Measurements from ENCODE around the gene OR4M1. TPM values are rescaled to one million over a fixed set of nuclear protein-coding genes. Genes with fewer than 3 reads are reported as not detected.
"Not testable (repeated sequence)": the region's sequence is repeated elsewhere in the genome, so short reads cannot be mapped to it uniquely, and the experiment has no call there.

Gene OR4M1, protein sequence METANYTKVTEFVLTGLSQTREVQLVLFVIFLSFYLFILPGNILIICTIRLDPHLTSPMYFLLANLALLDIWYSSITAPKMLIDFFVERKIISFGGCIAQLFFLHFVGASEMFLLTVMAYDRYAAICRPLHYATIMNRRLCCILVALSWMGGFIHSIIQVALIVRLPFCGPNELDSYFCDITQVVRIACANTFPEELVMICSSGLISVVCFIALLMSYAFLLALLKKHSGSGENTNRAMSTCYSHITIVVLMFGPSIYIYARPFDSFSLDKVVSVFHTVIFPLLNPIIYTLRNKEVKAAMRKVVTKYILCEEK
- polyA plus RNA-seq (2012; ENCODE audit: low read depth, missing spikeins): not detected

DNA sequence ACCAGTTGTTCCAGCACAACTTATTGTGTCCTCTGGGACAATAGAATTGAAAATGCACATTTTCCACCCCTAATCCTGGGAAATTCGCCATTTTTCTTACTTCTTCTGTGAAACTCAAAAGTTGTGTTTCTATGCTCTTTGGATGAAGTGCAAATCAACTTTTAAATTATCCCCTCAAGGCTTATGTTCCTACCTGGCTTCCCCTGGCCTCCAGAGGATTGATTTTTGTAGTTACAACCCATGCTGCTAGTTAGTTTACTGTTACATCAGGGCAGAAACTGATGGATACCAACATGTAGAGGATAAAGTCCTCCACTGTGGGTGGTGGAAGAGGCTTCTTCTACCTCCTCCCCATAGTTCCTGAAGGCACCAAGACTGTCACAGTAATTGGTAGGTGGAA, at the start of gene OR4M1:
Gene OR4M1 (plus strand): TSS at position 301 of the 400 bp plus-strand sequence. CDS start 6,819 bp downstream, outside the sequence.
- not testable (repeated sequence) for DNase-seq (ENCODE audit: insufficient read length, low spot score); FAIRE-seq

DNA sequence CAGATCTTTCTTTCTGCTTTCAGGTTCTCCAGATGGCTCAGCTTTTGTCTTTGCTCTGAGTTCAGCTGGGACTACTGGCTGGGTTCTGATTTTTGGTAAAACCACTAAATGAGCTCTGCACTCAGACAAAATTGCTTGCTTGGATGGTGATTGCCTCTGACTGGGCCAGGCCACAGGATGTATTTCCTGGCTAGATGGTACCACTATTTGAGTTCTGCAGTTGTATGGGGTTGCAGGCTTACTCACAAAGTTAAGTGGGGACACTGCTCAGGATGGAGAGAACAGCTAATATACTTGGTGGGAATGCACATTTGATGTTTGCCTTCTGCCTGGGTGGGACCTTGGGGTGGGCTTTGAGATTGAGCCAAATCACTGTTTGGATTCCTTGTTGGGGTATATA, 43.9 kb upstream of the OR4M1 start:
- FAIRE-seq: no peak
- TF ChIP-seq SPI1 (IDR thresholded peaks at IDR 0.05; ENCODE audit: low read depth, low read length) (no peak), POU2F2 (IDR thresholded peaks at IDR 0.05; ENCODE audit: low read depth, low read length) (no peak), PAX5 (IDR thresholded peaks at IDR 0.05; ENCODE audit: insufficient read depth, low read length, severe bottlenecking) (no peak), POLR2AphosphoS5 (IDR thresholded peaks at IDR 0.05; ENCODE audit: low read depth, low read length) (no peak), TAF1 (IDR thresholded peaks at IDR 0.05; ENCODE audit: low read depth, low read length) (no peak), POLR2A (IDR thresholded peaks at IDR 0.05; ENCODE audit: low read depth, low read length) (no peak)

DNA sequence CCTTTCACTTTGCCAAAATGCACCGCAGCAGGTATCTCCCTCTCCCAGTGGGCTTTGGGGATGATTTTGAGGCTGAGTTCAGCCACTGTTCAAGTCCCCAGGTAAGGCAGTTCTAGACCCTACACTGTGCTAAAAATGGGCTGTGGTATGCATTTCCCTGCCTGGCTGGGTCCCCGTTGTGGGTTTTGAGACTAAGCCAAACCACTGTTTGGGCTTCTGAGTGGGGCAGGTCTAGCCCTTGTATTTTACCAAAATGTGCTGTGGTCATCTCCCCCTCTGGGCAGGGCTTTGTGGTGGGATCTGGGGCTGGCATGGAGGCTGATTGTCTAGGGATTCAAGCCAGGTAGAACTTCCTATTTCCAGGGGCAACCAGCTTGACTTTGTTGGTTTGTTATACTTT, 43.5 kb upstream of the OR4M1 start:
- no peak for FAIRE-seq
- TF ChIP-seq POLR2AphosphoS5 (IDR thresholded peaks at IDR 0.05; ENCODE audit: low read depth, low read length) (no peak), POU2F2 (IDR thresholded peaks at IDR 0.05; ENCODE audit: low read depth, low read length) (no peak), PAX5 (IDR thresholded peaks at IDR 0.05; ENCODE audit: insufficient read depth, low read length, severe bottlenecking) (no peak), SPI1 (IDR thresholded peaks at IDR 0.05; ENCODE audit: low read depth, low read length) (no peak), POLR2A (IDR thresholded peaks at IDR 0.05; ENCODE audit: low read depth, low read length) (no peak), TAF1 (IDR thresholded peaks at IDR 0.05; ENCODE audit: low read depth, low read length) (no peak)
- DNase-seq (ENCODE audit: insufficient read length, low spot score): no peak

More for the DNA sequence above, 43.9 kb upstream of the OR4M1 start:
- no peak for DNase-seq (ENCODE audit: insufficient read length, low spot score)

DNA sequence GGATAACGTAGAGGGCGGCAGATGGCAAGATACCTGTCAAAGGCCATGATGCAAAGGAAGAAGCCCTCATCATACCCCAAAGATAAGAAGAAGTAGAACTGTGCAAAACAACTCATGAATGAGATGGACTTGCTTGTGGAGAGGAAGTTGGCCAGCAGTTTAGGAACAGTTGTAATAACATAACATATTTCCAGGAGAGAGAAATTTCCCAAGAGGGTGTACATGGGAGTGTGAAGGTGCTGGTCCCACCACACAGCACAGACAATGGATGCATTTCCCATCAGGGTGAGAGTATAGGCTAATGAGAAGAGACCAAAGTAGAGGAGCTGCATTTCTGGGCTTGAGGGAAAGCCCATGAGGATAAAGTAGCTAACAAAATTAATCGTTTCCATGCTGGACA, 39.4 kb upstream of the OR4M1 start:
- not testable (repeated sequence) for FAIRE-seq; DNase-seq (ENCODE audit: insufficient read length, low spot score)

DNA sequence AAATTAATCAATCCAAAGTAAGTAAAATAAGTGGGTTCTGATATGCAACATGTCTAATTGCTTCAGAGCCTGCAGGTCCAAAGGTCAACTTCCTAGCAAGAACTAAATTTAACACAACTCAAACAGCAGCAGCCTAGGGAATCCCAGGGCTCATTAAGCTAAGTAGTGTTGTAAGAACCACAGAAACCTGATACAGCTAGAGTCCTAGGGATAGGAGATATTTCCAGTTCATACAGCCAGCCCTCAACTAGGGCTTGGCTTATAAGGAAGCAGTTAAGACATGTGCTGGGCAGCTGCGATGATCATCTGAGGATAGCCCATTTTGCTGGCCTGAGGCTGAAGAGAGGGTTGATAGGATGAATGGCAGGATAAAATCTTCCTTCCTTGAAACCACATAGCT, 30.0 kb upstream of the OR4M1 start, which contains the start of gene OR4Q3:
Gene OR4Q3 (plus strand): TSS at position 316 of the 400 bp plus-strand sequence.
- TF ChIP-seq SPI1 (IDR thresholded peaks at IDR 0.05; ENCODE audit: low read depth, low read length) (no peak), POU2F2 (IDR thresholded peaks at IDR 0.05; ENCODE audit: low read depth, low read length) (no peak)
- no peak for FAIRE-seq
- DNase-seq (ENCODE audit: insufficient read length, low spot score): no peak

DNA sequence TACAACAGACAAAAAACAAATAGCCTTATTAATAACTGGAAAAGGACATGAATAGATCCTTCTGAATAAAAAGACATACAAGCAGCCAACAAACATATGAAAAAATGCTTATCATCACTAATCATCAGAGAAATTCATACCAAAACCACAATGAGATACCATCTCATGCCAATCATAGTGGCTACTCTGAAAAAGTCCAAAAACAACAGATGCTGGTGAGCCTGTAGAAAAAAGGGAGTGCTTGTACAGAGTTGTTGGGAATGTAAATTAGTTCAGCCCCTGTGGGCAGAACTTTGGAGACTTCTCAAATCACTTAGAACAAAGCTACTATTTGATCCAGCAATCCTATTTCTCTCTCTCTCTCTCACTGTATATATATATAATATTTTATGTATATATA, 21.0 kb upstream of the OR4M1 start:
- FAIRE-seq; DNase-seq (ENCODE audit: insufficient read length, low spot score): not testable (repeated sequence)

DNA sequence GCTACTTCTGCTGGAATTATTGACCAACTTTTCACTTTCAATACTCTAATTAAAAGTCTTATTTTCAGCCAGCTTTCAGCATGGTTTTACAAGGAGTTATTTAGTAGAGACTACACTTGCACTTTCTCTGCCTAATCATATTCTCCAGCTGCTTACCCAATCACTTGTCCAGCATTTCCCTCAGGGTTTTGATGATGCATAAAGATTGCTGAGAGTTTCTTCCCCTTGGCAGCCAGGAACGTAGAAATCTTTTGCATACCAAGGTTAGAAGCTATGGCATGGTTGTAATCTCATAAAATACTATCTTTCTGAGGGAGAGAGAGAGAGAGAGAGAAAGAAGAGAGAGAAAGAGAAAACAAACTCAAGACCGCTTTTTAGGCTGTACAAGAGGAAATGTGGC, 19.1 kb upstream of the OR4M1 start:
- DNase-seq (ENCODE audit: insufficient read length, low spot score) (no peak), FAIRE-seq (no peak)
- TF ChIP-seq POLR2AphosphoS5 (IDR thresholded peaks at IDR 0.05; ENCODE audit: low read depth, low read length): no peak
- no peak for TF ChIP-seq TAF1 (IDR thresholded peaks at IDR 0.05; ENCODE audit: low read depth, low read length)
- TF ChIP-seq PAX5 (IDR thresholded peaks at IDR 0.05; ENCODE audit: insufficient read depth, low read length, severe bottlenecking): no peak
- no peak for TF ChIP-seq SPI1 (IDR thresholded peaks at IDR 0.05; ENCODE audit: low read depth, low read length)
- TF ChIP-seq POU2F2 (IDR thresholded peaks at IDR 0.05; ENCODE audit: low read depth, low read length): no peak

DNA sequence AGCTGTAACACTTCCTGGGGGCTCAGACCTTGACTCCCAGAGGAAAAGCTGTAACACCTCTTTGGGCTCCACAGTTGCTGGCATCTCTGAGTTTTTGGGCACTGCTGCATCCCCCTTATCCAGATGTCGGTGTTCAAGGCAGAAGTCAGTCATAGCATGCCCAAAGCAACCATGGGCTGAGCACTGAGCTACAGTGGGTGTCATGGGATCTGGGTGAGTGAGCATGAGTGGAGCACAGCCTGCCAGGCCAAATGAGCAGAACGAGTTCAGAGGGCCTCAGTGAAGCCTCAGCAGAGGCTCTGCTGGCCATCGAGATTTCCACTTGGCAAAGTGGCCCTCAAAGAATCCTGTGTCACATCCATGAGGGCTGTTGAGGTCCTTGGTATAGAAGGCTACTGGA, 1.8 kb upstream of the OR4M1 start:
- DNase-seq (ENCODE audit: insufficient read length, low spot score); FAIRE-seq: not testable (repeated sequence)

DNA sequence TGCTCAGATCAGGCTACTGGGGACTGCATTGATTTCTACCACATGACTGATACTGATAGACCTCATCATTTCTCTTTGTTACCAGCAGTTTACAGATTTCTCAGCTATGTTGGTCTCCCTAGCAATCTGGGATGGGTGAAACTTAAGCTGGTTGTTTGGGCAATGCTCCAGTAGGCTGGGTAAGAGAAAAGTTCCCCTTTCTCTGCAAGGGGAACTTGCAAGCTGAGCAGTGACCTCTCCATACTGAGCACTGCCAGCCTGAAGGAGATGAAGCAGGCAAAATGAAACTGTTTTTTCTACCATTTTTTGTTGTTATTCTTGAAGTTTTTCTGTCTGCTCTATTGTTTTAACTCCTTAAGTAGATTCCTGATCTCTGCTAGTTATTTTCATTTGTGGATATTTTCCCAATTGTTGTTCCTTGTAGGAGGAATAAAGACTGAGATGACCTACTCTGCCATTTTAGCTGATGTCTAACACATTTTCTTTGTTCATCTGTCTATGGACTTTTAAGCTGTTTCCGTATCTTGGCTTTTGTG, 1.3 kb upstream of the OR4M1 start:
- no peak for TF ChIP-seq PAX5 (IDR thresholded peaks at IDR 0.05; ENCODE audit: insufficient read depth, low read length, severe bottlenecking)
- DNase-seq (ENCODE audit: insufficient read length, low spot score) (no peak), FAIRE-seq (no peak)

DNA sequence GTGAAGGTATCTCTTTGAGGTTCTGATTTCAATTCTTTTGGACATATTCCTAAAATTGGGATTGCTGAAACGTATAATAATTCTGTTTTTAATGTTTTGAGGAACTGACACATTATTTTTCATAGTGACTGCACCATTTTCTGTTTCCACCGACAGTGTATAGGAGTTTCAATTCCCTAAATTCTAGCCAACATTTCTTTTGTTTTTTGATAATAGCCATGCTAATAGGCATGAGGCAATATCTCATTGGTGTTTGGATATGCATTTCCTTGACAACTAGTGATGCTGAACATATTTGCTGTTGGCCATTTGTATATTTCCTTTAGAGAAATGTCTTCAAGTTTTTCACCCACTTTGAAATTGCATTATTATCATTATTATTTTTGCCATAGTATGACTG, 850 bp upstream of the OR4M1 start:
- TF ChIP-seq SPI1 (IDR thresholded peaks at IDR 0.05; ENCODE audit: low read depth, low read length): peak; percentile 67; the same call in 1 of the 2 replicates
- DNase-seq (ENCODE audit: insufficient read length, low spot score); FAIRE-seq: not testable (repeated sequence)

DNA sequence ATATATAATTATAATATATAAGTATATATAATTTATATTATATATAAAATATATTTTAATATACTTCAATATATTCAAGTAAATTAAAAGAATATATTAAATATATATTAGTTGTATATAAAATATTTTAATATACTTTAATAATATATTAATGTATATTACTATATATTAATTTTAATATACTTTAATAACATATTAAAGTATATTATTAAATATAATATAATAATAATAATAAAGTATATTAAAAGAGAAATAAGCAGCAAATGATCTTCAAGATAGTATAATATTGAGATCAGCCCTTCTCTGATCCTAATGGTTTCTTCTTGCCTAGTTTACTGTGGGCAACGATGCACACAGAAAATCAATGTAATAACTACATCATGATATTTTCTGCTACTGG, 2.3 kb downstream of the OR4M1 start:
- FAIRE-seq (no peak), DNase-seq (ENCODE audit: insufficient read length, low spot score) (no peak)
- no peak for TF ChIP-seq POLR2AphosphoS5 (IDR thresholded peaks at IDR 0.05; ENCODE audit: low read depth, low read length)
- TF ChIP-seq POU2F2 (IDR thresholded peaks at IDR 0.05; ENCODE audit: low read depth, low read length): no peak
- no peak for TF ChIP-seq POLR2A (IDR thresholded peaks at IDR 0.05; ENCODE audit: low read depth, low read length)
- TF ChIP-seq TAF1 (IDR thresholded peaks at IDR 0.05; ENCODE audit: low read depth, low read length): no peak
- TF ChIP-seq PAX5 (IDR thresholded peaks at IDR 0.05; ENCODE audit: insufficient read depth, low read length, severe bottlenecking): no peak
- no peak for TF ChIP-seq SPI1 (IDR thresholded peaks at IDR 0.05; ENCODE audit: low read depth, low read length)

DNA sequence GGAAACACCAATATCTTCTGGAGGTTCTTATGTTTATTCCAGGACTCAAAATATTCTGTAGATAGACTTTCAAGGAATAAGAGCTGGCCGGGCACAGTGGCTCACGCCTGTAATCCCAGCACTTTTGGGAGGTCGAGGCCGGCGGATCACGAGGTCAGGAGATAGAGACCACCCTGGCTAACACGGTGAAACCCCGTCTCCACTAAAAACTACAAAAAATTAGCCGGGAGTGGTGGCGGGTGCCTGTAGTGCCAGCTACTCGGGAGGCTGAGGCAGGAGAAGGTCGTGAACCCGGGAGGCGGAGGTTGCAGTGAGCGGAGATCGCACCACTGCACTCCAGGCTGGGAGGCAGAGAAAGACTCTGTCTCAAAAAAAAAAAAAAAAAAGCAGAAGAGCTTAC, 12.5 kb downstream of the OR4M1 start:
- FAIRE-seq; DNase-seq (ENCODE audit: insufficient read length, low spot score): not testable (repeated sequence)

DNA sequence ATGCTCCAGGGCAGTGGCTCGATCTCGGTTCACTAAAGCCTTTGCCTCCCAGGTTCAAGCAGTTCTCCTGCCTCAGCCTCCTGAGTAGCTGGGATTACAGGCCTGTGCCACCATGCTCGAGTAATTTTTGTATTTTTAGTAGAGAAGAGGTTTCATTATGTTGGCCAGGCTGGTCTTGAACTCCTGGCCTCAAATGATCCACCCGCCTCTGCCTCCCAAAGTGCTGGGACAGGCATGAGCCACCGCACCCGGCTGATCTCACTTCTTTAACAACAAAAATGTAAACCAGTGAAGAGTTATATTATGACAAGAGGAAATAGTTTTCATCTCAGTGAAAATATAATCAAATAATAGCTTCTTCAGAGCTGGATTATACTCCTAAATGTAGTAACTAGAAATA, 14.0 kb downstream of the OR4M1 start:
- not testable (repeated sequence) for FAIRE-seq; DNase-seq (ENCODE audit: insufficient read length, low spot score)

DNA sequence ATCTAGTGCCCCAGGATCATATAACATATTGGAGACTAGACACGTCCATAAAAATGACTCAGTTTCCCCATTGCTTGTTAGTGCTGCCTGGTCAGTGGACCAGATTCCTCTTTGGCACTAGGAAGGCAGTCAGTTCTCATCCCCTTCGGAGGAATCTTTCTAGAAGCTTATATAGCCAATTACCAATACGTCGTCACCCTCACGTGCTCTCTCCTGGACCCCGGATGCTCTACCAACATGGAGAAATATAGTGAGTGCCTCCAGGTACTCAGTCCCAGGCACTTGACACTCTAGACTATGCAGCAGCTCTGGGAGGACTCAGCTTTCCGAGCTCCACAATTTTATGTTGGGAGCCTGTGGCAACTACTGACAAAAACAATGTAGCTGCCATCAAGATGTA, 14.8 kb downstream of the OR4M1 start:
- not testable (repeated sequence) for FAIRE-seq; DNase-seq (ENCODE audit: insufficient read length, low spot score)

DNA sequence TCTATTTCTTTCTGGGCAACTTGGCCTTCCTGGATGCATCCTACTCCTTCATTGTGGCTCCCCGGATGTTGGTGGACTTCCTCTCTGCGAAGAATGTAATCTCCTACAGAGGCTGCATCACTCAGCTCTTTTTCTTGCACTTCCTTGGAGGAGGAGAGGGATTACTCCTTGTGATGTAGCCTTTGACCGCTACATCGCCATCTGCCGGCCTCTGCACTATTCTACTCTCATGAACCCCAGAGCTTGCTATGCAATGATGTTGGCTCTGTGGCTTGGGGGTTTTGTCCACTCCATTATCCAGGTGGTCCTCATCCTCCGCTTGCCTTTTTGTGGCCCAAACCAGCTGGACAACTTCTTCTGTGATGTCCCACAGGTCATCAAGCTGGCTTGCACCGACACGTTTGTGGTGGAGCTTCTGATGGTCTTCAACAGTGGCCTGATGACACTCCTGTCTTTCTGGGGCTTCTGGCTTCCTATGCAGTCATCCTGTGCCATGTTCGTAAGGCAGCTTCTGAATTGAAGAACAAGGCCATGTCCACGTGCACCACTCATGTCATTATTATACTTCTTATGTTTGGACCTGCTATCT, 23.3 kb downstream of the OR4M1 start:
- not testable (repeated sequence) for FAIRE-seq; DNase-seq (ENCODE audit: insufficient read length, low spot score)

Data from GM12891 (cell line).